Measurements from ENCODE around the gene AFF3. TPM values are rescaled to one million over a fixed set of nuclear protein-coding genes. Genes with fewer than 3 reads are reported as not detected.

Gene AFF3
- total and polyA plus RNA-seq, 2 of the 13 experiments (the other 11 are each of a cell fraction or from before 2014, with no cell fraction given): not detected

- no peak for TF ChIP-seq ZNF282 (IDR thresholded peaks at IDR 0.05; ENCODE audit: partially characterized antibody)
Measured at GRCh38 chr2:99824758-99825157, 317.6 kb downstream of the AFF3 start (continued).

GRCh38 chr2:99822474-99823207 is 319.7 kb downstream of the AFF3 start:
- TF ChIP-seq ETV5 (CRISPR knock-in tag; IDR thresholded peaks at IDR 0.05; ENCODE audit: borderline replicate concordance): no peak
- no peak for TF ChIP-seq GPBP1L1 (CRISPR knock-in tag; IDR thresholded peaks at IDR 0.05)
- WGBS (ENCODE audit: low lambda C conversion rate): 67% methylated on average over 9 of the region's 9 CpGs
- no peaks in the 10 kb centered on the region for H4K20me1 ChIP-seq (ENCODE audit: insufficient read depth, low read length)
- FAIRE-seq: no peak
- POLR2A ChIA-PET: no interaction called here
- no peak for ATAC-seq
- intact Hi-C loops (cut with micrococcal nuclease; ENCODE audit: unreplicated experiment) (no loop called here), in situ Hi-C loops (cut with HindIII; ENCODE audit: extremely low pct_ligation_motif_present, low pct_unique_long_range_greater_than_20kb) (loop anchor here (10.0 kb wide), 1 partner anchor 268 kb away; no protein-coding TSS in a partner anchor)
- no TSS peak for BruUV-seq (replicated peaks)
- no peaks in the 10 kb centered on the region for H3K36me3 ChIP-seq (replicated peaks in 1 of 2; ENCODE audit: control insufficient read depth in 1 of 2, insufficient read depth in 2 of 2, low read length in 2 of 2)
- no peak overlapping the region for H3K4me2 ChIP-seq (ENCODE audit: low read depth, low read length)
- no peaks in the 10 kb centered on the region for H3K79me2 ChIP-seq (ENCODE audit: insufficient read depth, low read length)
- H3K4me1 ChIP-seq (ENCODE audit: insufficient read depth, low read length): no peaks in the 10 kb centered on the region
- H3K9me3 ChIP-seq (ENCODE audit: low read length): no peaks in the 10 kb centered on the region
- no peak for DNase-seq (ENCODE audit: low spot score)
- H3K9ac ChIP-seq (ENCODE audit: insufficient read depth, low read depth, low read length): no peak overlapping the region
- CTCF ChIA-PET (ENCODE audit: low intra/inter-chr PET ratio, low total read pairs): no interaction called here
- no peak overlapping the region for H2AFZ ChIP-seq (ENCODE audit: low read length)
- no peak overlapping the region for H3K27ac ChIP-seq (ENCODE audit: extremely low read length, insufficient read depth, low read length)
- H3K27me3 ChIP-seq (ENCODE audit: control insufficient read depth in 1 of 2, insufficient read depth in 2 of 2, low read length in 2 of 2): no peaks in the 10 kb centered on the region; a peak in 1 of 5 replicates
- H3K4me3 ChIP-seq (replicated peaks in 1 of 3; ENCODE audit: insufficient read depth in 1 of 3, low read depth in 2 of 3, low read length in 3 of 3): no peak overlapping the region

- in situ Hi-C loops (cut with HindIII; ENCODE audit: extremely low pct_ligation_motif_present, low pct_unique_long_range_greater_than_20kb): loop anchor here (10.0 kb wide), 1 partner anchor 267 kb away; no protein-coding TSS in a partner anchor
- Histone ChIP-seq H3K27ac (ENCODE audit: extremely low read length, insufficient read depth, low read length) (no peak overlapping the region), H3K36me3 (replicated peaks in 1 of 2; ENCODE audit: control insufficient read depth in 1 of 2, insufficient read depth in 2 of 2, low read length in 2 of 2) (no peaks in the 10 kb centered on the region), H3K9ac (ENCODE audit: insufficient read depth, low read depth, low read length) (no peak overlapping the region), H3K79me2 (ENCODE audit: insufficient read depth, low read length) (no peaks in the 10 kb centered on the region), H2AFZ (ENCODE audit: low read length) (no peak overlapping the region), H4K20me1 (ENCODE audit: insufficient read depth, low read length) (no peaks in the 10 kb centered on the region), H3K4me2 (ENCODE audit: low read depth, low read length) (no peak overlapping the region), H3K9me3 (ENCODE audit: low read length) (no peaks in the 10 kb centered on the region), H3K27me3 (ENCODE audit: control insufficient read depth in 1 of 2, insufficient read depth in 2 of 2, low read length in 2 of 2) (no peaks in the 10 kb centered on the region; a peak in 1 of 5 replicates), H3K4me3 (replicated peaks in 1 of 3; ENCODE audit: insufficient read depth in 1 of 3, low read depth in 2 of 3, low read length in 3 of 3) (no peak overlapping the region), H3K4me1 (ENCODE audit: insufficient read depth, low read length) (no peaks in the 10 kb centered on the region)
- ChIA-PET CTCF (ENCODE audit: low intra/inter-chr PET ratio, low total read pairs) (no interaction called here), POLR2A (no interaction called here)
- ATAC-seq (no peak), FAIRE-seq (no peak), DNase-seq (ENCODE audit: low spot score) (no peak)
- intact Hi-C loops (cut with micrococcal nuclease; ENCODE audit: unreplicated experiment): no loop called here
- BruUV-seq (replicated peaks): no TSS peak
- TF ChIP-seq ELF4 (CRISPR knock-in tag; IDR thresholded peaks at IDR 0.05; ENCODE audit: borderline replicate concordance) (no peak), ZNF264 (CRISPR knock-in tag; IDR thresholded peaks at IDR 0.05) (no peak), SETDB1 (CRISPR knock-in tag; IDR thresholded peaks at IDR 0.05; ENCODE audit: borderline replicate concordance) (no peak), CREB1 (IDR thresholded peaks at IDR 0.05) (peak; percentile 97), CREB1 (CRISPR knock-in tag; IDR thresholded peaks at IDR 0.05) (no peak), TEF (CRISPR knock-in tag; IDR thresholded peaks at IDR 0.05) (no peak), SP4 (CRISPR knock-in tag; IDR thresholded peaks at IDR 0.05) (no peak), GATA4 (IDR thresholded peaks at IDR 0.05; ENCODE audit: borderline replicate concordance, low read depth) (no peak), ATF7 (IDR thresholded peaks at IDR 0.05) (peak; percentile 95), ATF7 (CRISPR knock-in tag; IDR thresholded peaks at IDR 0.05) (no peak), ZNF337 (CRISPR knock-in tag; IDR thresholded peaks at IDR 0.05; ENCODE audit: borderline replicate concordance, low read depth) (no peak)
- WGBS (ENCODE audit: low lambda C conversion rate): 33% methylated on average over 6 of the region's 6 CpGs
Measured at GRCh38 chr2:99821984-99822383, 320.4 kb downstream of the AFF3 start.

All from HepG2 (cell line).